PC-3 (cell line): ENCODE results near the gene MYB.
"Not testable (repeated sequence)": the region's sequence is repeated elsewhere in the genome, so short reads cannot be mapped to it uniquely, and the experiment has no call there.

ENCODE experiments used
- EZH2 ChIP-seq: fragments of 300-600 bp; sonication (generic); IDR thresholded peaks from one replicate; pipeline ENCODE4 v1.6.1; 2017; ENCODE audit warnings: antibody characterized with exemption, mild to moderate bottlenecking, low read length; ENCODE audit not compliant: unreplicated experiment
- EZH2phosphoT487 ChIP-seq: fragments of 300-600 bp; sonication (generic); IDR thresholded peaks from 2 replicates; pipeline ENCODE4 v1.6.1; 2018; ENCODE audit warnings: mild to moderate bottlenecking, antibody characterized with exemption, low read length, borderline replicate concordance
- TF ChIP-seq, protein P1 (sequence below): fragments of 300-600 bp; sonication (generic); conservative IDR thresholded peaks from 2 replicates; pipeline ENCODE4 v1.5.1; 2017; ENCODE audit warnings: antibody characterized with exemption, low read depth, mild to moderate bottlenecking, low read length

DNA sequence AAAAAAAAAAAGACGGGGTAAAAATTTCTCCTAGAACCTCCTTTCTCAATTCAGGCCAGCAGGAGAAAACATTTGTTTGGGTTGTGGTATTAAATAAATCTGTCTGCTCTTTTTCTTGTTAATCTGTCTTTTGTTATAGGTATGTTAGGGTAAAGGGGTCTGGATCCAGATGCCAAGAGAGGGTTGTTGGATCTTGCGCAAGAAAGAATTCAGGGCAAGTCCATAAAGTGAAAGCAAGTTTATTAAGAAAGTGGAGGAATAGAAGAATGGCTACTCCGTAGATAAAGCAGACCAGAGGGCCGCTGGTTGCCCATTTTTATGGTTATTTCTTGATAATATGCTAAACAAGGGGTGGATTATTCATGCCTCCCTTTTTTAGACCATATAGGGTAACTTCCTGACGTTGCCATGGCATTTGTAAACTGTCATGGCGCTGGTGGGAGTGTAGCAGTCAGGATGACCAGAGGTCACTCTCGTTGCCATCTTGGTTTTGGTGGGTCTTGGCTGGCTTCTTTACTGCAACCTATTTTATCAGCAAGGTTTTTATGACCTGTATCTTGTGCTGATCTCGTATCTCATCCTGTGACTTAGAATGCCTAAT lies 65.4 kb downstream of the MYB start:
- TF ChIP-seq, protein P1, sequence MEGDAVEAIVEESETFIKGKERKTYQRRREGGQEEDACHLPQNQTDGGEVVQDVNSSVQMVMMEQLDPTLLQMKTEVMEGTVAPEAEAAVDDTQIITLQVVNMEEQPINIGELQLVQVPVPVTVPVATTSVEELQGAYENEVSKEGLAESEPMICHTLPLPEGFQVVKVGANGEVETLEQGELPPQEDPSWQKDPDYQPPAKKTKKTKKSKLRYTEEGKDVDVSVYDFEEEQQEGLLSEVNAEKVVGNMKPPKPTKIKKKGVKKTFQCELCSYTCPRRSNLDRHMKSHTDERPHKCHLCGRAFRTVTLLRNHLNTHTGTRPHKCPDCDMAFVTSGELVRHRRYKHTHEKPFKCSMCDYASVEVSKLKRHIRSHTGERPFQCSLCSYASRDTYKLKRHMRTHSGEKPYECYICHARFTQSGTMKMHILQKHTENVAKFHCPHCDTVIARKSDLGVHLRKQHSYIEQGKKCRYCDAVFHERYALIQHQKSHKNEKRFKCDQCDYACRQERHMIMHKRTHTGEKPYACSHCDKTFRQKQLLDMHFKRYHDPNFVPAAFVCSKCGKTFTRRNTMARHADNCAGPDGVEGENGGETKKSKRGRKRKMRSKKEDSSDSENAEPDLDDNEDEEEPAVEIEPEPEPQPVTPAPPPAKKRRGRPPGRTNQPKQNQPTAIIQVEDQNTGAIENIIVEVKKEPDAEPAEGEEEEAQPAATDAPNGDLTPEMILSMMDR, result not testable (repeated sequence)
- not testable (repeated sequence) for TF ChIP-seq EZH2phosphoT487, EZH2
